HepG2 (cell line): ENCODE data around the gene GSK3A. TPM values are rescaled to one million over a fixed set of nuclear protein-coding genes. Genes with fewer than 3 reads are reported as not detected.
A peak's percentile ranks its signal among the peaks of the same experiment; 100 is the strongest.

Source experiments
- ATAC-seq: fragments of 200-7000 bp; cut with Tn5 transposase; 3 replicates; pipeline ENCODE4 v1.9.1; 2020; ENCODE audit warnings: mild to moderate bottlenecking, moderate library complexity
- BruUV-seq: library from RNA; stranded (reverse); fragments of 400-500 nt; replicated peaks from 2 replicates; lab custom pipeline; 2021; lab: Mats Ljungman, UMichigan
- CTCF ChIA-PET: fragments of 300-600 bp; formaldehyde crosslinking; extraction: SDS; loops from one replicate; lab custom pipeline; 2021; ENCODE audit warnings: low total read pairs, inconsistent platforms, low intra/inter-chr PET ratio; lab: Yijun Ruan, JAX
- POLR2A ChIA-PET: fragments of 350-600 bp; sonication (Branson Sonifier 250); formaldehyde crosslinking; loops from one replicate; lab custom pipeline; 2020; ENCODE audit warnings: antibody characterized with exemption, inconsistent platforms; lab: Yijun Ruan, JAX
- DNase-seq: peaks from one replicate; pipeline ENCODE4 v3.0.0-alpha.2; 2015; ENCODE audit warnings: low spot score
- FAIRE-seq: peaks from 3 replicates; lab custom pipeline; 2011; peaks lifted over from hg19 to GRCh38; lab: Jason Lieb, UNC
- H2AFZ ChIP-seq: one replicate; pipeline ENCODE4 v1.6.1; 2011; ENCODE audit warnings: low read length, inconsistent platforms
- H3K27ac ChIP-seq: fragments of 300-600 bp; 3 replicates; pipeline ENCODE4 v1.8.0; 2011; ENCODE audit warnings: mixed run types, mild to moderate bottlenecking, mixed read lengths, low read length, inconsistent platforms; ENCODE audit not compliant: insufficient read depth; ENCODE audit errors: extremely low read length
- H3K27me3 ChIP-seq, 2 experiments: fragments of 200-600 bp in 1 of 2; 2 replicates in 1 of 2; 3 replicates in 1 of 2; pipeline versions ENCODE4 v1.6.0 to v1.8.0; 2011; ENCODE audit warnings: low read length in 2 of 2, mild to moderate bottlenecking in 2 of 2, moderate library complexity in 2 of 2, inconsistent platforms in 1 of 2; ENCODE audit not compliant: insufficient read depth in 2 of 2, control insufficient read depth in 1 of 2
- H3K36me3 ChIP-seq, 2 experiments: fragments of 200-600 bp in 1 of 2; replicated peaks in 1 of 2; 2 replicates in 1 of 2; 3 replicates in 1 of 2; pipeline versions ENCODE4 v1.5.1 to v1.8.0; 2011; ENCODE audit warnings: low read length in 2 of 2, inconsistent platforms in 1 of 2; ENCODE audit not compliant: insufficient read depth in 2 of 2, control insufficient read depth in 1 of 2
- H3K4me1 ChIP-seq: 2 replicates; pipeline ENCODE4 v1.5.1; 2012; ENCODE audit warnings: low read length, inconsistent platforms; ENCODE audit not compliant: insufficient read depth
- H3K4me2 ChIP-seq: 2 replicates; pipeline ENCODE4 v1.6.0; 2011; ENCODE audit warnings: low read depth, low read length, inconsistent platforms
- H3K4me3 ChIP-seq, 3 experiments: fragments of 200-600 bp in 1 of 3; sonication (generic), shearing (Covaris generic) in 1 of 3; replicated peaks in 1 of 3; 2 replicates each; pipeline ENCODE4 v1.5.1; 2011 to 2016; ENCODE audit warnings: low read length in 3 of 3, inconsistent platforms in 2 of 3, low read depth in 2 of 3, mild to moderate bottlenecking in 2 of 3, control low read depth in 1 of 3, mixed read lengths in 1 of 3; ENCODE audit not compliant: insufficient read depth in 1 of 3
- H3K79me2 ChIP-seq: one replicate; pipeline ENCODE4 v1.6.1; 2011; ENCODE audit warnings: low read length, inconsistent platforms; ENCODE audit not compliant: insufficient read depth
- H3K9ac ChIP-seq: 2 replicates; pipeline ENCODE4 v1.6.0; 2011; ENCODE audit warnings: mild to moderate bottlenecking, low read depth, low read length, inconsistent platforms; ENCODE audit not compliant: insufficient read depth
- H3K9me3 ChIP-seq: 2 replicates; pipeline ENCODE4 v1.5.1; 2012; ENCODE audit warnings: mild to moderate bottlenecking, low read length
- H4K20me1 ChIP-seq: 2 replicates; pipeline ENCODE4 v1.6.0; 2011; ENCODE audit warnings: inconsistent platforms, mild to moderate bottlenecking, low read length, moderate library complexity; ENCODE audit not compliant: insufficient read depth
- ARNT2 ChIP-seq: sonication (generic); formaldehyde crosslinking; IDR thresholded peaks from 2 replicates; pipeline ENCODE4 v1.8.0; 2022; ENCODE audit warnings: mild to moderate bottlenecking, low read depth, missing genetic modification reagents, moderate library complexity
- ATAD3A ChIP-seq: sonication (generic); formaldehyde crosslinking; IDR thresholded peaks from 2 replicates; pipeline ENCODE4 v1.4.0; 2020; ENCODE audit warnings: missing genetic modification reagents
- BCL6 ChIP-seq: IDR thresholded peaks from 2 replicates; pipeline ENCODE4 v1.6.1; 2016; ENCODE audit warnings: missing genetic modification reagents, missing compliant biosample characterization
- FOXK2 ChIP-seq: fragments of 450-650 bp; IDR thresholded peaks from 2 replicates; pipeline ENCODE4 v1.6.1; 2016
- HCFC1 ChIP-seq: fragments of 150-350 bp; IDR thresholded peaks from 2 replicates; pipeline ENCODE4 v1.6.1; 2014; ENCODE audit warnings: low read depth, low read length
- KDM5A ChIP-seq: fragments of 200-600 bp; sonication (generic); IDR thresholded peaks from 2 replicates; pipeline ENCODE4 v1.7.0; 2018; ENCODE audit warnings: antibody characterized with exemption, mild to moderate bottlenecking, low read length, borderline replicate concordance
- MAFG ChIP-seq: sonication (generic); formaldehyde crosslinking; IDR thresholded peaks from 2 replicates; pipeline ENCODE4 v1.5.1; 2020; ENCODE audit warnings: mild to moderate bottlenecking, missing genetic modification reagents
- MAFK ChIP-seq, 2 experiments: IDR thresholded peaks in 1 of 2; conservative IDR thresholded peaks in 1 of 2; 2 replicates each; pipeline ENCODE4 v1.6.1; 2011; ENCODE audit warnings: improper control_type of control experiment in 2 of 2, low read length in 2 of 2
- MTF2 ChIP-seq: sonication (generic); formaldehyde crosslinking; IDR thresholded peaks from 2 replicates; pipeline ENCODE4 v1.5.0; 2020; ENCODE audit warnings: missing genetic modification reagents, borderline replicate concordance
- NCOA1 ChIP-seq: sonication (generic); formaldehyde crosslinking; IDR thresholded peaks from 2 replicates; pipeline ENCODE4 v1.9.0; 2021; ENCODE audit warnings: missing genetic modification reagents
- NFYB ChIP-seq: sonication (generic); formaldehyde crosslinking; IDR thresholded peaks from 2 replicates; pipeline ENCODE4 v1.4.0; 2020; ENCODE audit warnings: missing genetic modification reagents
- THAP9 ChIP-seq: sonication (generic); formaldehyde crosslinking; IDR thresholded peaks from 2 replicates; pipeline ENCODE4; 2020; ENCODE audit warnings: missing genetic modification reagents, mild to moderate bottlenecking, borderline replicate concordance
- ZBTB7B ChIP-seq: sonication (generic); formaldehyde crosslinking; IDR thresholded peaks from 2 replicates; pipeline ENCODE4 v1.4.0; 2020; ENCODE audit warnings: missing genetic modification reagents
- ZHX1 ChIP-seq: sonication (generic); formaldehyde crosslinking; IDR thresholded peaks from 2 replicates; pipeline ENCODE4 v1.8.1; 2022; ENCODE audit warnings: low read depth, mild to moderate bottlenecking, missing genetic modification reagents
- ZNF414 ChIP-seq: sonication (generic); formaldehyde crosslinking; IDR thresholded peaks from 2 replicates; pipeline ENCODE4 v1.5.0; 2020; ENCODE audit warnings: missing genetic modification reagents
- WGBS: methylation state at CpG from one replicate; pipeline ENCODE4 v1.1.6; 2017; ENCODE audit warnings: low lambda C conversion rate; 5-methylcytosine and 5-hydroxymethylcytosine counted together
- in situ Hi-C: cut with HindIII; loops from 2 replicates; pipeline ENCODE4 v1.10.0; 2017; ENCODE audit warnings: low pct_unique_long_range_greater_than_20kb; ENCODE audit not compliant: extremely low pct_ligation_motif_present
- intact Hi-C: fragments of 100-400 bp; cut with micrococcal nuclease; formaldehyde crosslinking; loops from one replicate; pipeline ENCODE4 v1.10.0; 2022; ENCODE audit not compliant: unreplicated experiment
- polyA plus RNA-seq, 8 experiments: library from polyadenylated mRNA; depleted of rRNA in 3 of 8; stranded (reverse) in 7 of 8; unstranded in 1 of 8; fragments of >200 nt; fragmentation: Illumina TruSeq in 4 of 8; extraction: Trizol in 4 of 8; gene quantifications; 2 replicates each; pipeline versions ENCODE4 v1.2.1 to v1.2.3, GENCODE V29; 2011 to 2016; ENCODE audit warnings: low read depth in 4 of 8, missing spikeins in 1 of 8, mixed read lengths in 1 of 8; ENCODE audit not compliant: insufficient read depth in 1 of 8
- total RNA-seq, 5 experiments: library from RNA; depleted of rRNA; stranded (reverse); fragments of >200 nt; fragmentation: Illumina TruSeq; extraction: Trizol; gene quantifications; 2 replicates each; pipeline ENCODE4 v1.2.3, GENCODE V29; 2016; ENCODE audit warnings: low read depth in 1 of 5

GSK3A gene
- total and polyA plus RNA-seq, 2 of the 13 experiments (the other 11 are each of a cell fraction or from before 2014, with no cell fraction given): 16.9 to 52.5 TPM

- ATAC-seq (no peak), DNase-seq (no peak), FAIRE-seq (no peak)
- Histone ChIP-seq H3K4me2 (no peak overlapping the region), H3K36me3 (peaks cover 25 to 54% of the 10 kb centered on the region in 2 experiments; a peak in 4 of 5 replicates), H2AFZ (no peak overlapping the region), H3K27me3 (no peaks in the 10 kb centered on the region; a peak in 1 of 5 replicates), H3K9me3 (no peaks in the 10 kb centered on the region), H3K9ac (no peak overlapping the region), H3K79me2 (peaks cover 26% of the 10 kb centered on the region), H3K27ac (no peak overlapping the region), H3K4me3 (no peak overlapping the region), H3K4me1 (peaks cover 31% of the 10 kb centered on the region), H4K20me1 (peaks cover 11% of the 10 kb centered on the region; the same call in 1 of the 2 replicates)
- ChIA-PET POLR2A (no interaction called here), CTCF (no interaction called here)
- WGBS: over 99% methylated on average over 15 of the region's 30 CpGs
- in situ Hi-C loops: loop anchor here (5.0 kb wide), 1 partner anchor 35 kb away; no protein-coding TSS in a partner anchor
- TSS peak; percentile 10 for BruUV-seq
- TF ChIP-seq NFYB (CRISPR knock-in tag) (no peak), ZHX1 (CRISPR knock-in tag) (no peak), NCOA1 (CRISPR knock-in tag) (no peak), MAFK (conservative IDR thresholded peaks at IDR 0.05 in 1 of 2, IDR thresholded peaks at IDR 0.05 in 1 of 2; ENCODE audit: low read length in 2 of 2) (peak in 1 of 2 experiments; percentile 95; a peak in 1 of 4 replicates), ATAD3A (CRISPR knock-in tag) (no peak), THAP9 (CRISPR knock-in tag) (no peak), BCL6 (CRISPR knock-in tag) (no peak), MTF2 (no peak), MAFG (CRISPR knock-in tag) (peak; percentile 43; the same call in 1 of the 2 replicates), HCFC1 (no peak), ZNF414 (CRISPR knock-in tag) (no peak), FOXK2 (no peak), ZBTB7B (CRISPR knock-in tag) (no peak), ARNT2 (CRISPR knock-in tag) (no peak), KDM5A (no peak)
- intact Hi-C loops: no loop called here
These were observed 44.8 kb upstream of the GSK3A start for GRCh38 chr19:42287017-42287826.
